Frontal cortex (tissue), 4 donors: ENCODE measurements around the gene HNRNPUL1. TPM values are rescaled to one million over a fixed set of nuclear protein-coding genes. Genes with fewer than 3 reads are reported as not detected.
"Not testable (repeated sequence)": the region's sequence is repeated elsewhere in the genome, so short reads cannot be mapped to it uniquely, and the experiment has no call there.

ENCODE experiments used
- DNase-seq, 2 donors: peaks; one replicate each; pipeline ENCODE4 v3.0.0; 2012; ENCODE audit warnings: low spot score in 2 of 2
- FAIRE-seq: peaks from 2 replicates; lab custom pipeline; 2012; peaks lifted over from hg19 to GRCh38; lab: Jason Lieb, UNC
- small RNA-seq: library from RNA; depleted of rRNA; stranded (forward); fragments of <200 nt; gene quantifications from one replicate; pipeline ENCODE3, GENCODE V24; 2014
- total RNA-seq: library from RNA; depleted of rRNA; stranded (reverse); fragments of >200 nt; gene quantifications from one replicate; pipeline ENCODE4 v1.2.3, GENCODE V29; 2014
- donor health status: control.
- donor health status: control.
- donor health status: control.

HNRNPUL1 gene
- total RNA-seq, 1 donor from 2014 or later = 51.8 TPM

- DNase-seq (no peak), FAIRE-seq (no peak)
Observed at GRCh38 chr19:41344162-41344561, 80.0 kb downstream of the HNRNPUL1 start.

- not testable (repeated sequence) for FAIRE-seq, DNase-seq
Observed at GRCh38 chr19:41346916-41347315, 82.7 kb downstream of the HNRNPUL1 start.

GRCh38 chr19:41350735-41351338 lies 86.7 kb downstream of the HNRNPUL1 start:
- DNase-seq (no peak), FAIRE-seq (no peak)

- FAIRE-seq (no peak), DNase-seq (peak; percentile 60 to 73)
Observed at GRCh38 chr19:41351339-41352245, 87.4 kb downstream of the HNRNPUL1 start.

- DNase-seq = no peak
- no peak for FAIRE-seq
Observed at GRCh38 chr19:41352279-41352608, 88.1 kb downstream of the HNRNPUL1 start.

GRCh38 chr19:41352609-41353465 lies 88.7 kb downstream of the HNRNPUL1 start:
- FAIRE-seq (no peak), DNase-seq (peak in 1 of 2 donors; percentile 66)

GRCh38 chr19:41353466-41354342 lies 89.5 kb downstream of the HNRNPUL1 start, which contains the start of gene TGFB1:
Gene TGFB1 (minus strand): TSS chr19:41353922. CDS start chr19:41353044, 878 bp downstream.
- no peak for FAIRE-seq

GRCh38 chr19:41354343-41354953 lies 90.3 kb downstream of the HNRNPUL1 start:
- FAIRE-seq (no peak), DNase-seq (no peak)

More at GRCh38 chr19:41353466-41354342, 89.5 kb downstream of the HNRNPUL1 start, which contains the start of gene TGFB1:
- peak; percentile 82 to 93 for DNase-seq

- DNase-seq (no peak), FAIRE-seq (no peak)
Observed at GRCh38 chr19:41355035-41355434, 90.9 kb downstream of the HNRNPUL1 start.

GRCh38 chr19:41355802-41356201 lies 91.6 kb downstream of the HNRNPUL1 start:
- DNase-seq (no peak), FAIRE-seq (no peak)

GRCh38 chr19:41356984-41357739 lies 93.0 kb downstream of the HNRNPUL1 start:
- no peak for FAIRE-seq
- no peak for DNase-seq

Small RNA genes lying within 50 kb of the gene (small RNA-seq; reads per million reads assigned to genes)
- gene RN7SL34P = not detected

Other genes starting within 250 kb of the HNRNPUL1 start
- not detected for gene CYP2A13, start 175.9 kb upstream of the HNRNPUL1 start, total RNA-seq
- not detected for gene CYP2F1, start 149.9 kb upstream of the HNRNPUL1 start, total RNA-seq
- gene CYP2S1, start 71.2 kb upstream of the HNRNPUL1 start, total RNA-seq = 0.41 TPM
- gene AXL, start 45.1 kb upstream of the HNRNPUL1 start, total RNA-seq = 4.9 TPM
- gene CCDC97, start 45.8 kb downstream of the HNRNPUL1 start, total RNA-seq = 4.1 TPM
- gene TGFB1, start 89.5 kb downstream of the HNRNPUL1 start, total RNA-seq = 0.41 TPM
- gene B9D2, start 99.8 kb downstream of the HNRNPUL1 start, total RNA-seq = 5.3 TPM
- gene TMEM91, start 112.2 kb downstream of the HNRNPUL1 start, total RNA-seq = 6.5 TPM
- 14.7 TPM for gene EXOSC5, start 133.0 kb downstream of the HNRNPUL1 start, total RNA-seq
- 28.1 TPM for gene BCKDHA, start 133.4 kb downstream of the HNRNPUL1 start, total RNA-seq
- gene B3GNT8, start 163.0 kb downstream of the HNRNPUL1 start, total RNA-seq = 2.0 TPM
- gene DMAC2, start 175.5 kb downstream of the HNRNPUL1 start, total RNA-seq = 15.5 TPM
- gene ERICH4, start 178.8 kb downstream of the HNRNPUL1 start, total RNA-seq = not detected